Spleen (tissue), 7 donors: ENCODE measurements around the gene FAM110A.

ENCODE experiments used
- POLR2A ChIP-seq, 3 donors: fragments of 450-650 bp; IDR thresholded peaks; one replicate each; pipeline ENCODE4 v1.5.1; 2017; ENCODE audit warnings: antibody characterized with exemption in 3 of 3, mild to moderate bottlenecking in 1 of 3
- POLR2AphosphoS5 ChIP-seq, 3 donors: sonication (generic); formaldehyde crosslinking; IDR thresholded peaks; one replicate each; pipeline ENCODE4 v1.5.1; 2017; ENCODE audit warnings: antibody characterized with exemption in 3 of 3
- TF ChIP-seq, protein P1 (sequence below), 11 experiments: fragments of 200-600 bp in 7 of 11; fragments of 450-650 bp in 4 of 11; sonication (generic) in 4 of 11; IDR thresholded peaks in 8 of 11; conservative IDR thresholded peaks in 3 of 11; 1 replicate in 7 of 11; 2 replicates in 4 of 11; pipeline versions ENCODE4 v1.4.0 to v1.8.0; 2016 to 2021; ENCODE audit warnings: antibody characterized with exemption in 11 of 11, inconsistent platforms in 4 of 11, mild to moderate bottlenecking in 1 of 11
- donor health status: DM: no; HTN: no; CAD: no; lungs with moderate emphysema.
- donor health status: DM: no; HTN: no; CAD: no.
- donor health status: DM: no; HTN: no; CAD: no.

DNA sequence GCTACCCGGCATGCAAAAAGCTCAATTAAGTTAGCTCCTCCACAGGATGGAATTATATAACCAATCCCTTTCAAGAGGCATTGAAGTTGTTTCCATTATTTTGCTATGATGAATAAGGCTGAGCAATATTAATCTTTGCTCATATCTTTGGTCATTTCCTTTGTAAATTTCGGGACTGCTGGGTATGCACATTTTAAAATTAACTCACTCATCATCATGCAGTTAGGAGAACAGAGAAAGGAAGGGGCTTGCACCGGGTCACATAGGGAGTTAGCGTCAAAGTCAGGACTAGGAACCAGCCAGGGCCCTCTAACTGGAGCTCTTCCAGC lies 430 bp upstream of the FAM110A start:
- TF ChIP-seq, protein P1, sequence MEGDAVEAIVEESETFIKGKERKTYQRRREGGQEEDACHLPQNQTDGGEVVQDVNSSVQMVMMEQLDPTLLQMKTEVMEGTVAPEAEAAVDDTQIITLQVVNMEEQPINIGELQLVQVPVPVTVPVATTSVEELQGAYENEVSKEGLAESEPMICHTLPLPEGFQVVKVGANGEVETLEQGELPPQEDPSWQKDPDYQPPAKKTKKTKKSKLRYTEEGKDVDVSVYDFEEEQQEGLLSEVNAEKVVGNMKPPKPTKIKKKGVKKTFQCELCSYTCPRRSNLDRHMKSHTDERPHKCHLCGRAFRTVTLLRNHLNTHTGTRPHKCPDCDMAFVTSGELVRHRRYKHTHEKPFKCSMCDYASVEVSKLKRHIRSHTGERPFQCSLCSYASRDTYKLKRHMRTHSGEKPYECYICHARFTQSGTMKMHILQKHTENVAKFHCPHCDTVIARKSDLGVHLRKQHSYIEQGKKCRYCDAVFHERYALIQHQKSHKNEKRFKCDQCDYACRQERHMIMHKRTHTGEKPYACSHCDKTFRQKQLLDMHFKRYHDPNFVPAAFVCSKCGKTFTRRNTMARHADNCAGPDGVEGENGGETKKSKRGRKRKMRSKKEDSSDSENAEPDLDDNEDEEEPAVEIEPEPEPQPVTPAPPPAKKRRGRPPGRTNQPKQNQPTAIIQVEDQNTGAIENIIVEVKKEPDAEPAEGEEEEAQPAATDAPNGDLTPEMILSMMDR (IDR thresholded peaks at IDR 0.05 in 8 of 11, conservative IDR thresholded peaks at IDR 0.05 in 3 of 11): no peak
- TF ChIP-seq POLR2A (IDR thresholded peaks at IDR 0.05) (no peak), POLR2AphosphoS5 (IDR thresholded peaks at IDR 0.05) (no peak)
